ENCODE measurements around the gene SEC23A.
A peak's percentile ranks its signal among the peaks of the same experiment; 100 is the strongest.
"Not testable (repeated sequence)": the region's sequence is repeated elsewhere in the genome, so short reads cannot be mapped to it uniquely, and the experiment has no call there.

SEC23A gene

GRCh38 chr14:39030209-39030608 is 72.8 kb downstream of the SEC23A start:
- no peak for DNase-seq (ENCODE audit: low read depth, low spot score)

DNA sequence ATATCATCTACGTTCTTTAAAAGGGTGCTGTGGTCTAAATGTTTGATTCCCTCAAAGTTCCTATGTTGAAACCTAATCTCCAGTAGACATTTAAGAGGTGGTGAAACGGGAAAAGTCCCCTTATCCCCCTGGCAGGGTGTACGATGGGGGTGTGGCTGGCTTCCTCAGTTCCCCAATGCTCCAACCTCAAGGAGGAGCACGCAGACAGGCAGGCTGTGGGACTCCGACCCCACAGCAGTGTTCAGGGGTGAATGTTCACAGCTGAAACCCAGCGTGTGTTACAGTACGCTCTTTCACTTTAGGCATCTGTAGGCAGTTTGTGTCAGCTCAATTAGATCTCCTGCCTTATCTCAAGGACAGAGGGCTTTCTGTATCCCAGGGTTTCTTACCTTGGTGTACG is 73.2 kb downstream of the SEC23A start:
- DNase-seq (ENCODE audit: low read depth, low spot score), result no peak

DNA sequence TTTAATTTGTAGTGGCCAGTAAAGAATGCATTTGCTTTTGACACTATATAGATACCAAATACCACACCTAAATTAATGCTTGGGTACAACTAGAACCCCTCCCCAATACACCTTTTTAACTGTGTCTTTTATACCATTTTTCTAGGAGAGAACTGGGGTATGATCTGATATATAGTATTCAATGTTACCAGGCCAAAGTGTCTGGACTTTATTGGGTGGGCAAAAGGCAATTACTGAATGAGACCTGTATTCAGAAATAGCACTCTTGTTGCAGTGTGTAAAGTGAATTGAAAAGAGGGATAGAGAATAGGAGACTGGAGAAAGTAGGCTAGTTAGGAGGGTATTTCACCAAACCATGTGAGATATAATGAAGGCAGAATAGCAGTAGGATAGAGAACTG is 74.4 kb downstream of the SEC23A start:
- DNase-seq (ENCODE audit: low read depth, low spot score), result no peak

GRCh38 chr14:39025810-39026627 is 77.0 kb downstream of the SEC23A start:
- no peak for DNase-seq (ENCODE audit: low read depth, low spot score)

GRCh38 chr14:39025250-39025809 is 77.7 kb downstream of the SEC23A start:
- no peak for DNase-seq (ENCODE audit: low read depth, low spot score)

DNA sequence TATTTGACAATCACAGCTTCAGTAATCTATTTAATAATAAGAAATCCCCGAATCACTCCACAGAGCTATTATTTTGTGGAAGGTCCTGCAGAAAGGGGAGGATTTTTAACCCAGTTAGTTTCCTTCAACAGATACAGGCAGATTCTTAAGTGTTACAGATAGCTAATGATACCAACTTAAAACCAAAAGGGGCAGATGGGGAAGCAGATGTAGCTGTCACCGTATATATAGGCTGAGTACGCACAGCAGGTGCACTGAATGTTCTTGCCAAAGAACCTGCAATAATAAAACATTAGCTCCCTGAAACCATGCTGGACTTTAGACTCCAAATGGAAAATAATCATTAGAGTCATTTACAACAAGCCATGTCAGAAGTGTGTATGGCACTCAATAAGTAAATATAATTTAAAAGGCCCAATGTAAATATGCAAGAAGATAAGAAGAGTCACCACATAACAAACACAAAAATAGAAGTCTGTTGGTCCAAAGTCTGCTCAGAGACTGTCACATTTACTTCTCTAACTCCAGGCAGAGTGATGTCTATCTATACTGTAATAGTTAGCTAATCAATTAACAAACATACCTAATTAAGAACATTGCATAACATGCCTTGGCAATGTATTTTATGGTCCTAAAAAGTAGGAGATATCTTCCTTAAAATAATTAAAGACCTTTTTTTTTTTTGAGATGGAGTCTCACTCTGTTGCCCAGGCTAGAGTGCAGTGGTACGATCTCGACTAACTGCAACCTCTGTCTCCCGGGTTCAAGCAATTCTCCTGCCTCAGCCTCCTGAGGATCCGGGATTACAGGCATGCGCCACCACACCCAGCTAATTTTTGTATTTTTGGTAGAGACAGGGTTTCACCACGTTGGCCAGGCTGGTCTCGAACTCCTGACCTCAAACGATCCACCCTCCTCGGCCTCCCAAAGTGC is 78.8 kb downstream of the SEC23A start:
- DNase-seq (ENCODE audit: low read depth, low spot score), result no peak

DNA sequence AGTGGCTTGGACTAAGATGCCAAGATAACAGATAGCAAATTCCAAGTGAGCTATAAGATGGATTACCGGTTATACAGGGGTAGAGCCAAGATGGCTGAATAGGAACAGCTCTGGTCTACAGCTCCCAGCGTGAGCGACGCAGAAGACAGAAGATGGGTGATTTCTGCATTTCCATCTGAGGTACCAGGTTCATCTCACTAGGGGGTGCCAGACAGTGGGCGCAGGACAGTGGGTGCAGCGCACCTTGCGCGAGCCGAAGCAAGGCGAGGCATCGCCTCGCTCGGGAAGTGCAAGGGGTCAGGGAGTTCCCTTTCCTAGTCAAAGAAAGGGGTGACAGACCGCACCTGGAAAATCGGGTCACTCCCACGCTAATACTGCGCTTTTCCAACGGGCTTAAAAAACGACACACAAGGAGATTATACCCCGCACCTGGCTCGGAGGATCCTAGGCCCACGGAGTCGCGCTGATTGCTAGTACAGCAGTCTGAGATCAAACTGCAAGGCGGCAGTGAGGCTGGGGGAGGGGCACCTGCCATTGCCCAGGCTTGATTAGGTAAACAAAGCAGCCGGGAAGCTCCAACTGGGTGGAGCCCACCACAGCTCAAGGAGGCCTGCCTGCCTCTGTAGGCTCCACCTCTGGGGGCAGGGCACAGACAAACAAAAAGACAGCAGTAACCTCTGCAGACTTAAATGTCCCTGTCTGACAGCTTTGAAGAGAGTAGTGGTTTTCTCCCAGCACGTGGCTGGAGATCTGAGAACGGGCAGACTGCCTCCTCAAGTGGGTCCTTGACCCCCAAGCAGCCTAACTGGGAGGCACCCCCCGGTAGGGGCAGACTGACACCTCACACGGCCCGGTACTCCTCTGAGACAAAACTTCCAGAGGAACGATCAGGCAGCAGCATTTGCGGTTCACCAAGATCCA is 85.7 kb downstream of the SEC23A start:
- DNase-seq (ENCODE audit: low read depth, low spot score), result not testable (repeated sequence)

GRCh38 chr14:39016733-39017095 is 86.3 kb downstream of the SEC23A start:
- DNase-seq (ENCODE audit: low read depth, low spot score), result no peak

GRCh38 chr14:39015964-39016577 is 87.0 kb downstream of the SEC23A start:
- DNase-seq (ENCODE audit: low read depth, low spot score), result no peak

DNA sequence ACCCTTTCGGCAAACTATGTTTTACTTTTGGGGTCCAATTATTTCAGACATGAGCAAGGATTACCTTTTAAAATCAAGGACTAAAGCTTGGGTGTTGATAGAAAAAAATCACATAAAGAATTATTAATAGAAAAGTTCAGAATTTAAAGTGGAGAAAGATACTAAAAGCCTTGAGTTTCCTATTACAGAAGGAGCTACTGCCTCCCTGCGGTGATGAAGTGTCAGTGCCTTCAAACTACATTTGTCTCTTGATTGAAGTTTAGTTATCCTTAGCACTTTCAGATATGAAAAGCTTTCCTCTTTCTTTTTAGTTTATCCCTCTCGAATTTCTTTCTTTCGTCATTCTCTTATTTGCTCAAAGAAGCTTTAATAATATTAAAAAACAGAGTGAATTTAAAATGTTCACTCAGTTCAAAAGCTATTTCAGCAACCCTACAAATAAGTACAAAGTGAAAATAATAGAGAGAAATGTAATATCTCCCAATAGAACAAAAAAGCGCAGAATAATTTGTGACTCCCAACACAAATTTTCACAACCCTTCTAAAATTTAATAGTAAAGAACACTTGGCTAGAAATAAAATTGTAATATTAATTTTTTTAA is 87.6 kb downstream of the SEC23A start:
- peak; percentile 68 for DNase-seq (ENCODE audit: low read depth, low spot score)

DNA sequence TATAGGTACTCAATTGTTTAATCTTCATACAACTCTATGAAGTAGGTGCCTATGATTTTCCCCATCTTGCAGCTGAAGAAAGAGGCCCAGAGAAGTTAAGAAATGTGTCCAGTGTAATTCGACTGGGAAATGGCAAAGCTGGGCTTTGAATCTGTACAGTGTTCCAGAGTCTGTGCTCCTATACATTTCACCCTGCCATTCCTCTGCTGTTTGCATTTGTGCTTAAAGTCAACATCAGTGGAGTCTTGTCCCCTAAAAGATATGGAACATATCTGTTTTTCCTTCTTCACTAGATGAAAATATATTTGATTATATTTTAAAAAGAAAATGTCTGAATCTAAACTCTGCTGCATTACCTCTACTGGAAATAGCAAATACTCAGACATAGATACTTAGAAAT is 88.6 kb downstream of the SEC23A start:
- DNase-seq (ENCODE audit: low read depth, low spot score), result no peak

DNA sequence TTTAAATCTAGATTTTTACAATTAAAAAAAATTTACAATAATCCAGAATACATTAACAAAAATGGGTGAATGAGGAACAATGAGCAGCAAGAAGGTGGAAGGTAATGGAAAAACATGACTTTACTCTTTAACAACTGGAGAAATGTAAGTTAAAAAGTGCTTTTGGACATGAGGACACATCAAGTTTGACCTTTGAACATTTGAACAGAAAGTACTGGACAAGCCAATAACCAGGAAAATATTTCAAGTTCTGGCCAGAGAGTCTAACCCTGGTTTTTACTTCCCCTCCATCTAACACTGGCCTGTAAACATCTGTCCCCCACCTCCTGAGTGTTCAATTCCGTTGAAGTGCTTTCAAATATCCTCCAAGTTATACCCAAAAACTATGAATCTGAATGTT is 94.1 kb downstream of the SEC23A start:
- DNase-seq (ENCODE audit: low read depth, low spot score), result not testable (repeated sequence)

- DNase-seq (ENCODE audit: low read depth, low spot score), result no peak
Observed at GRCh38 chr14:39006721-39007410, 96.2 kb downstream of the SEC23A start.

- no peak for DNase-seq (ENCODE audit: low read depth, low spot score)
Observed at GRCh38 chr14:39005044-39005880, 97.8 kb downstream of the SEC23A start.

- DNase-seq (ENCODE audit: low read depth, low spot score), result no peak
Observed at GRCh38 chr14:38999949-39000348, 103.1 kb downstream of the SEC23A start.

DNA sequence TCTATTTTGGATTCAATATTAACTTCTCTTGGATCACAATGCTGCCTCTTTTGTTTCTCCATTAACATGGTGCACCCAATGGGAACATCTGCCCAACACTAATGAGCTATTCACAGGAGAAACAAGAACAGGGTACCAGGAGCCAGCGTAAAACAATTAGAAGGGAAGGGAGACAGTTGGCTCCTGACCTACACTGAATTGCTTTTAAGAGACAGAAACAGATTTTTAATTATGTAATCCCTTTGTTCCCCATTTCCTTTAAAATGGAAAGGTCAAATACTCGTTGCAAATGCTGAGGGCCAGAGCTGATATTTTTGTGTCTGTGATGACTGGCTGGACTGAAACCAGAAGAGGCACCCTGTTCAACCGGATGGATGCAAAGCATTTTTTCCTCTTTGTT is 108.3 kb downstream of the SEC23A start:
- DNase-seq (ENCODE audit: low read depth, low spot score), result no peak

- DNase-seq (ENCODE audit: low read depth, low spot score), result no peak
Observed at GRCh38 chr14:38993981-38994380, 109.1 kb downstream of the SEC23A start.

DNA sequence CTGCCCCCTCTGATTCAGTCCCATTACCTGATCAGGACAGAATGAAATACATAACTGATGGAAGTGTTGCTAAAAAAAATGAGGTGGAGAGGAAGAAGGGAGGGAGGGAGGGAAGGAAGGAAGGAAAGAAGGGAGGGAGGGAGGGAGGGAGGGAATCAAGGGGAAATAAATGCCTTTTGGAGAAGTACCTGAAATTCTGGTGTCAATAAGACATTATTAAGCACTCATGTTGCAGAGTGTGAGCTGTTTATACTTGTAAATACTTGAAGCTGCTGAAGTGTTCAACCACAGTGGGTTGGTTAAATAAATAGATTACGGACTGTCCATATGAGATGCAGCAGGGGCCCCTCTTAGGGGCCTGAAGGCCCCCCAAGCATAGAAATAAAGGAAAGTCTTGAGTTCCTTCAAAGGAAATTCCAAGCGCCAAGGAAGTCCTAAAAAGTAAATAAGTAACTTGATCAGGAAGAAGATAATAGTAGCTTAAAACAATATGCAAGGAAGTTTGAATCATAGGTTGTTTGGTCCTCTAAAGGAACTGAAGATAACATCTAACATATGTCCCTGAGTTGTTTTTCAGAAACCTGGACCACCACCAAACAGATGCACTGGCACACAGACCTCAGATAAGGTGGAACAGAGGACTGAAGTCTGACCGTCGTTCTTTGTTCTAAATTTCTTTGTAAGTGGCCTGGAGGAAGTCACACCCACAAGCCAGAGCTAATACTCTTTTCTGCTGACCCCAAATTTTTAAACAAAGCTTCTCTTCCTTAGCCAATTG is 110.8 kb downstream of the SEC23A start:
- DNase-seq (ENCODE audit: low read depth, low spot score), result no peak

Measured in astrocyte of the hippocampus (primary cell).